HG02870 (cell line): Measurements from ENCODE around the gene LRRC25.

ENCODE experiments used
- ATAC-seq: cut with Tn5 transposase; IDR thresholded peaks from one replicate; pipeline ENCODE4 v1.9.1; 2021; ENCODE audit warnings: mild to moderate bottlenecking, moderate library complexity; ENCODE audit not compliant: unreplicated experiment

The LRRC25 gene

DNA sequence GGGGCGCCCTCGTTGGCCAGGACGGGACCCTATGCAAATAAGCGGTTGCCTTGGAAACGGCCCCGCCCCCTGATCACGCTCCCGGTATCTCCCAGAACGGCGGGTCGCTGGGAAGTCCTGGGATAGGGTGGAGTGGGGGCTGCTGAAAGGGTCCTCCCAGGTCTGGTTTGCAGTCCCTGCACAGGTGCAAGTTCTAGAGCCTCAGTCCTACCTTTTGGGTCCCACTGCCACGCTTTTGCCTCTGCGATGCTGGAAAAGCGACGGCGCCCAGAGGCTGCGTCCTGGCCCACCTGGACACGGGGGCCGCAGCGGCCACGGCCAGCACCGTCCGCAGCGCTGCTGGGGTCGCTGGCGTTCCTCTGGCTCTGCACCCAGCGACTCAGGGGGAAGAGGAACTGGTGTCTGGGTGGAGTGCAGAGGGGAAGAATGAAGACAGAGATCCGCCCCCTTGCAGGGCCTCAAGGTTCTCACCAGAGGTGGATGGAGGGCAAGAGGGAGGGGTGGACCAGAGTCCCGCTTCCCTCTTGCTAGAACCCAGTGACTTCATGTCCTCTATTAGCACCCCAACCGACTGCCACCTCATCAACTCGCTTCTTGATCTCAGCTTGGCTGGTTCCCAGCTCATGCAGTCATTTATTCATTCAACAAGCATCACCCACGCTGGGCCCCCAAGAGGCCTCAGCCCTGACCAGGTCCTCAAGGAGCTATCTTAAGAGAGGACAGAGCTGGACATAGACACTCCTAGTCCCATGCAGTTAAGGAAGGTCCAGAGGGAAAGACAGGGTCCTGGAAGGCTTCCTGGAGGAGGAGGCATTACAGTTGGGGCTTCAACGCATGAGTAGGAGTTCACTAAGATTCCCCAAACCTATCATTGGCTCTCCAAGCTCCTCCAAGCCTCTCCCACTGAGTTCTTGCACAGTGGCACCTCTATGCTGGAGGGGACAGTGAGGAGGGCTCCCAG, at the start of gene LRRC25:
Gene LRRC25, minus strand, starts transcription at position 381 of the 961 bp plus-strand sequence. CDS start 659 bp downstream, outside the sequence.
- ATAC-seq: no peak

DNA sequence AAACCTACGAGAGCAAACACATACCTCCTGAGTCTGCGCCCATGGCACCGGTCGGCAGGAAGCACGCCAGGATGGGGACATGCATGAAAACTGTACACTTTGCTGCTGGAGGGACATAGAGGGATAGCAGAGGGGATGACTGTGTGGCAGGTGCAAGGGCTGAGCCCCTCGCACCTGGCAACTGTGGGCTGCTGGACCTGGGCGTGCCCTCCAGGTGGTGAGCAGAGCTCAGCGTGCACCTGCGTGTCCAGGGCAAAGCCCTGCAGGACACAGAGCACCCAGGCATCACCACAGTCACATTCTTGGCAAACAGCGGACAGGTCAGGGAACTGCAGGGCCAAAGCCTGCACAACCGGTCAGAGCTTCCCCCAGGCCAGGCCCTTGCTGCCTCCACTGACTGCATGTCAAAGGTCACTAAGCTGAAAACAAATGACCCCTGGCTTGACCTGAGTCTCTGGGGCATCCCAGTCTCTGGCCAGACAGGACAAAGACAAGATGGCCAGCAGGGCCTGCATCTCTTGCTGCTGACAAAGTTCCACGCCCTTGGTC, 49.5 kb upstream of the LRRC25 start:
- no peak for ATAC-seq

DNA sequence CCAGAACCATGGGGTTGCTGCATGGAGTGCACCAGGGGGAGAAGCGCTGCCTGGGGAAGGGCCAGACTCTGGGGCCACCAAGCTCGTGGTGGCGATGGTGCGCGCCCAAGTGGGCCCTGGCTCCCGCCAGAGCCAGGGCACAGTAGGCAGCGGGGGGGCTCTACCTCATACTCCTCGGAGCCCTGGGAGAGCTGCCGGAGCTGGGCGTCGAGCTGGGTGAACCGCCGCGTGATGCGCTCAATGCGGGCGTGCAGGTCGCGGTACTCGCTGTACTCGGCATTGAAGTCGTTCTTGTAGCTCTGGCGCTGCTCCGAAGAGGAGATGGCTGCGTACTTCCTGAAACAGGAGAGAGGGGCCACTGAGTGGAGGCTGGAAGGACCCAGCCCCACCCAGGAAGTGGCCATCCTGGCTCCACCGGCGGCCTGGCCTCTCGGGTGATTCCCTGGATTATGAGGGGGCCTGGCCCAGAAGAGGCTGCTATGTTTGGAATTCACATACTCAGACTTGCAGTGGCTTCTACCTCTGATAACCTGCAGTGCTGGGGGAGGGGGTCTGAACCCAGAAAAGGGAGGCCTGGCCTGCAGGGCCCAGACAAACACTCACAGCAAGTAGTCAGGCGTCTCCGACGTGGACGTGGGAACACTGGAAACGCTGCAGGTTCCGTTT, 48.9 kb upstream of the LRRC25 start:
- ATAC-seq: no peak

DNA sequence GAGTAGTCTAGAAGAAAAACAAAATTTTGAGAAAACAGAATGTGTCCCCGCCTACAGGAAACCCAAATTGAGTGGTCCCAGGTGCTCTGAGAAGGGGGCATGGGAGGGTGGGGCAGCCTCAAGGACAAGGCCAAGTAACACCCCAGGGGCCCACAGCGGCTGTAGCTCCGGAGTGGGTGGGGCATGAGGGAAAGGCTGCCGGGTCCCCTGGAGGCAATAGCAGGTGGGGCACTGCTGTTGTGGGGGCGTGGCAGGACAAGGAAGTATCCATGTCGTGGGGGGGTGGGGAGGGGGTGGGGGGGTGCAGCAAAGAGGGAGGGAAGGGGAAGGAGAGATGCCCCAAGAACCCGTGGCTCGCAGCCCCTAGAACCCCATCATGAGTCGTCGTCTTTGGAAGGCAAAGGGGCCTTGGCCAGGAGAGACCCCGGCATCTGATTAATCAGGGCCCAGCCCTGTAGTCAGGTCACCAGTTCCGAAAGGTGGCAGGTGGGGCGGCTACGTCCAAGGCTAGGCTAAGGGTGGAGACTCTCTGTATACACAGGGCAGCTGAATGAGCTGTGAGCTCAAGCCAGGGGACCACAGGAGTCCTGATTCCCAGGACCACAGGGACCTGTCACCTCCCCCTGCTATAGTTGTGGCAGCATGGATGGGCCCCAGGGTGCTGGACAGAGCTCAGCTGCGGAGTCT, 48.0 kb upstream of the LRRC25 start:
- ATAC-seq: no peak

DNA sequence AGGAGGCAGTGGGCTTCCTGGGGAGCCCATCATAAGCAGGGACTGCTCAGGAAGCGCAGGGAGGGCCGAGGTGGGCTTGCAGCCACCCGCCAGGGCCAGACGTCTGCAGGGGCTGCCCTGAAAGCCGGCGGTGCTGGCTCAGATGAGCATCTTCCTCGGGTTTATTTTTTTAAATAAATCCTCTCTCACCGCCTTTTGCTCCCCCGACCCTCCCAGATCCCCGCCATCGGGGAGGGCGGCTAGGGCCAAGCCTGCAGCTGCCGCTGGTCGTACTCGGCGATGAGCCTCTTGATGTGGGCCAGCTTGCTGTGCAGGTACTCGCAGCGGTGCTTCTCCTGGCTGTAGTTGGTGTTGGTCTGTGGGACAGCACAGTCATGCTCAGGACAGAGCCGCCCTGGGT, 47.1 kb upstream of the LRRC25 start:
- ATAC-seq: no peak

DNA sequence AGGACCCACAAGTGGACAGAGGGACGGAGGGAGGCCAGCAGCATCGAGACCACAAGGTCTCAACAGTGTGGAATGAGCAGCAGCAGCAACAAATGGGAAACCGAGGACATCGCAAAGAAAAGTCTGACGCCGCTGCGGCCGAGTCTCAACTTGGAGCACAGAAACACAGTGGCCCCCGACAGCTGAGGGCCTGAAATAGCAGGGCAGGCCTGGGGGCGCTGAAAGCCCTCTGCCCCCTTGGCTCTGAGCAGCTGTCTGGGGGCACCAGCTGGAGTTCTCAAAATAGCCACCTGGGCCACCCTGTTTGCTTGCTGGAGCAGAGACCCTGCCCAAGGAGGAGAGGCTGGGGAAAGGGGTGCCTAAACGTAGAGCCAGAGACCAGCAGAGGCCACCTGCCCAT, 46.4 kb upstream of the LRRC25 start:
- ATAC-seq: no peak

DNA sequence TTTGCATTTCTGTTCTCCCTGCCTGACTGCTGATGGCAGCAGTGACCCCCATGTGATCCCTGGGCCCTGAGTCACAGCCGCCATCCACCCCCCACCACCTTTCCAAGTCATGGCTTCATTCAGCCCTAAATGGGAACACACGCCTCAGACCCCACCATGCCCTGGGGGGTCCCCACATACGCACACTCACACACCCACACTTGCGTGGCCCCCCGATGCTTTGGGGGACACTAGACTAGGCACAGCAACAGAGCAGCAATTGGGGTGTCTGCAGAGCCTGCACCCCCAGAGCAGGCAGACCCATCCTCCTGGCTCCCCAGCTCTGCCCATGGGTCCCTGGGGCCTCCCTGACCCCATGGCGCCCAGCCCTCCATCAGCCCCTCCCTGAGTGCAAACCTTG, 46.0 kb upstream of the LRRC25 start:
- no peak for ATAC-seq

DNA sequence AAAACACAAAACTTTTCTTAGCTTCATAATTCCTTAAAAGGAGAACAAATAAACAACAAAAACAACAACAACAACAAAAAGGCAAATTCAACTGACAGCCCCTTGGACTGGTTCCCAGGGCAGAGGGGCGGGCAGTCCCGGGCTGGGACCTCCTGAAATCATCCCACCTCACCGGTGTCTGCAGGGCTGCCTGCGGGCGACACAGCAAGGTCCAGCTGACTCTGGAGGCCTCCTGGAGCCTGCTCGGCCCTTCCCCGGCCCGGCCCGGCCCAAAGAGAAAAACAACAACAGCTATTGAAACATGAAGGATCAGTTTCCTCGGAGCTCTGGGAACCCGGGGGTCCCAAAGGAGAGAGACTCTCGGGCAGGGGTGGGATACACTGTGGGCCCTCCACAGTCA, 45.5 kb upstream of the LRRC25 start:
- ATAC-seq: no peak

DNA sequence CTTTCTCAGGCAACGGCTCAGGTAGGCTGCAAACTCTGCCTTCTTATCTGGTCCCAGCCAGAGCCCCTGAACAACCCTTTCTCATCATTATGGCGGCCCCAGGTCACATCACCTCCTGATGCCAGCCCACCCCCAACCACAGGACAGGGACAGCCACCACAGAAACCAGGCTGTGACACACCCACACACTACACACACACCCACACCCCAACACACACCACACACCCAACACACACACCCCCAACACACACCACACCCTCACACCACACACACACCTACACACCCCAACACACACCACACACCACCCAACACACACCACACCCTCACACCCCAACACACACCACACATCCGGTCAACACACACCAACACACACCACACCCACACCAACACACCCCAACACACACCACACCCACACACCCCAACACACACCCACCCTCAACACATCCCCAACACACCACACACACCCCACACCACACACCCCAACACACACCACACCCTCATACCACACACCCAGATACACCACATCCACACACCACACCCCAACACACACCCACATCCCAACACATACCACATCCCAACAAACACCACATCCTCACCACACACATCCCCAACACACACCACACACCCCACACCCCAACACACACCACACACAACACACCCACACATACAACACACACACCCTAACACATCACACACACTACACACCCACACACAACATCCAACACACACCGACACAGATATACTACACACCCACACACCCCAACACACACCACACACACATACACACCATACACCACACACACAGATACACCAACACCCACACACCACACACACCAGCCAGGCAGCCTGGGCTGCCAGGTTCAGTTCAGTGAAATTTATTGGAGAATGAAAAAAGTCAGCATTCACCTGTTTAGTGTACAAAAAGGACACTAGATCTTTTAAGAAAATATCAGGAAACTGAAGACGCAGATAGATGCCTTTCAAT, 44.7 kb upstream of the LRRC25 start:
- ATAC-seq: no peak

DNA sequence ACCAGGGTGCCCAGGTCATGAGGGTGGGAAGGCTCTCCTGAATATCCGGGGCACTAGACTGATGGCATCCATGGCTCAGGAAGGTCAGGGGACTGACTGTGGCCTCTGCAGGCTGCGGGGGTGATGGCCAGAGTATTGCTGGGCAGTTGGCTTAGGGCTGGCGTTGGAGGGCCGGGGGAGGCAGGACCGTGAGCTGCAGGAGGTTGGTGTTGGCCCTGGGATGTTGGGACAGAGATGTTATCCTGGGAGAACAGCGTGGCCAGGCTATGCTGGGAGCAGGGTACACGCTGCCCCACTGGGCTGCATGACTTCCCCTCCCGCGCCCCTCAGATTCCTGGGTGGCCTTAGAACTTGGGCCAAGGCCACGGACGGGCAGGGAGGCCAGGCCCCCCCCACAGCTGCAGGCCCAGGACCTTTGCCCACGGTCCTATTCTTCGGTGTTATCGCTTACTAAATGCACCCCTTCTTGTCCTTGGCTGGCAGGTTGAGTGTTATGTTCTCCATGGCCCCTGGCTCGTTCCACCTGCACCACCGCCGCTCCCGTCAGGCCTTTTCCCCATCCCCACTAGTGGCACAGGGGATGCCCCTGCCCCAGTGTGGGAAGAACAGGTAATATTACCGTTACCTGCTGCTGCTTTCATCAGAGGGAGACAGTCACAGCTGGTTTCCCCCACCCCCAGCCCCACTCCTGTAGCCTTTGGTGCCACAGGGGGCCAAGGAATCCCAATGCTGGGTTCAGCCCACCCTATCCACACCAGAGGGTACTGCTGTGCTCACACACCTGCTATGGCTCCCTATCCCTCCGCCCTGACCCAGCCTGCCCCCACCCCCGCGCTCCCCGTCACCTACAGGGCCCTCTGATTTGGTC, 43.7 kb upstream of the LRRC25 start:
- ATAC-seq: no peak

DNA sequence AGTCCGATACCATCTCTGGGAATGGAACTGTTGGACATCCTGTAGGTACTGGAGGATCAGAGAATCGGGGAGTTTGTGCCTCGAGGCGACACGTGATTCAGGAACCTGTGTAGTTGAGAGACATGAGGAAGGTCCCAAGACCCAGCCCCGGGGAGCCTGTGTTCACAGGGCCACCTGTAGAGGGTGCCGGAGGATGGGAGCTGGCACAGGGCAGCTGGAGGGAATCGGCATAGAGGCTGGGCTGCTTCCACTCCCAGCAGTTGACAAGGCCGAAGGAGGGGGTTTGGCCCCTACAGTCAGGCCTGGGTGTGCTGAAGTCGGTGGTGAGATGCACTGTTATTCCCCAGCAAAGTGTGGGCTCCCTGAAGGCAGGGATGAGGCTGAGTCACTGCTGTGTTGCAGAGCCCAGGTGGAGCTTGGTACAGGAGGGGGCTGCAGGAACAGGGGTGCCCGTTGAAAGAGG, 43.0 kb upstream of the LRRC25 start:
- no peak for ATAC-seq

DNA sequence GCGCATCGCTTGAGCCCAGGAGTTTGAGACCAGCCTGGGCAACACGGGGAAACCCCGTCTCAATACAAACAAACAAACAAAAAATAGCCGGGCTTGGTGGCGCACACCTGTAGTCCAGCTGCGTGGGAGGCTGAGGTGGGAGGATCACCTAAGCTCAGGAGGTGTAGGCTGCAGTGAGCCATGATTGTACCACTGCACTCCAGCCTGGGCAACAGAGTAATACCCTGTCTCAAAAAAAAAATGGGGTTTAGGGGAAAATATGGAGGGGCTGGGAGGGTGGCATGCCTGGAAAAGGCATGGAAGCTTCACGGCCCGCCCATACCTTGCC, 42.5 kb upstream of the LRRC25 start:
- no peak for ATAC-seq

DNA sequence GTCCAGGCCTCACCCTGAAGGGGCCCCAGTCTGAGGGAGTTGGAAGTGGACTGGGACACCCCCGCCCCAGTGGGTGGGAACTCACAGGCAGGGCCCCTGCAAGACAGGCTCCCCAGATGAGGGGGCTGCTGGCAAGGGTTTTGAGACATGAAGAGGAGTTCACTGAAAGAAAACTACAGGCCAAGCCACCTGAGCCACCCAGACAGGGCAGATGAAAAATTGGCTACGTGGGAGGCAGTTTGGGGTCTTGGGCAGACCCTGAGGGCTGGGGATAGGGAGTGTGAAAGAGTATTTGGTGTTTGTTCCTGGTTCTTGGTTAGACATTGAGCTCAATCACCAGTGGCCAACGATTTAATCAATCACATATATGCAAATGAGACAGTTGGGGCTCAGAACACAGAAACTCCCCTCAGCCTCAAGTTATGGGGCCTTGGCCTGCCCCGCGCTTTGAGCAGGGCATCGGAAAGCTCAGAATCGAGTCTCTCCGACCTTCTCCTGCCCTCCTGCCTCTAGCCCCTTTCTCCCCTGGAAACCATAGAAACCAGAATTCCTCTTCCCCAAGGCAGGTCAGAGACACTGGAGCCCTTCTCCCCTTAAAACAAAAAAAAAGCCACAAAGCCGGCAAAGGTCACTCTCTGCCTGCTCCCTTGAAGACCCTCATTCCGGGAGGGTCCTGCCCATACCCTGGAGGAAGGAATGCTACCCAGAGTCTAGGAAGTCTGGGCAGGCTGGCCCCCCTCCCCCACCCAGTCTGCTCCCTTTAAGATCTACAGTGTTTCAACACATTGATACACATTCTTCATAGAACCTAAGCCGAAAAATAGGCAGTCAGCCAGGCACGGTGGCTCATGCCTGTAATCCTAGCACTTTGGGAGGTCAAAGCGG, 41.8 kb upstream of the LRRC25 start:
- ATAC-seq: no peak

DNA sequence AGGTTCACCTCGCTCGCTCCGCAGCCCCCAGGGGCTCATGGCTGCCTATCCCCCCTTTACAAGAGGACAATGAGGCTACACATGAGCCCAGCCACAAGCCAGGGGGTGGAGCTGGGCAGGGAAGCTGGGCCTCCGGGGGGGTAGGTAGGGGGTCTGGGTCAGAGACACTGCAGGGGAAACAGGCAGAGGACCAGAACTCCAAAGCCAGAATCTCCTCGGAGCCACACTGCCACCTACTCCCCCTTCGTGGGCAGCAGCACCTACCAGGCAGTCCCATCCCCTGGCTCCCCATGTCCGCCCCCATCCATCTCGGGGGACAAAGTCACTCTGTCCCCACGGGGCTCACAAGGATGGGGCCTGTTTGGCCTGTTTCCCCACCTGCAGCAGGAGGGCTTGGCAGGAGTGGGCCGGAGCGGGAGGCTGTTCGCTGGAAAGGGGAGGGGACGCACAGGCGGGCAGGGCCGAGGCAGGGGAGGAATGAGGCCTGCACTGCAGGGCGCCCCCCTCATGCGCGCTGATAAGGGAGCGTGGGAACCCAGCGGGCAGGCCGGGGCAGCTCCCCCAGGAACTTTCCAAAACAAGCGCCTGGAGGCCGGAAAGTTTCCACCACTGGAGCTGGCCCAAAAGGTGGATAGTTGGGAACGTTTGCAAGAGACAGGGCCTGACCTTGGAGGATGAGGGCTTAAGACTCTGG, 41.1 kb upstream of the LRRC25 start:
- ATAC-seq: no peak

DNA sequence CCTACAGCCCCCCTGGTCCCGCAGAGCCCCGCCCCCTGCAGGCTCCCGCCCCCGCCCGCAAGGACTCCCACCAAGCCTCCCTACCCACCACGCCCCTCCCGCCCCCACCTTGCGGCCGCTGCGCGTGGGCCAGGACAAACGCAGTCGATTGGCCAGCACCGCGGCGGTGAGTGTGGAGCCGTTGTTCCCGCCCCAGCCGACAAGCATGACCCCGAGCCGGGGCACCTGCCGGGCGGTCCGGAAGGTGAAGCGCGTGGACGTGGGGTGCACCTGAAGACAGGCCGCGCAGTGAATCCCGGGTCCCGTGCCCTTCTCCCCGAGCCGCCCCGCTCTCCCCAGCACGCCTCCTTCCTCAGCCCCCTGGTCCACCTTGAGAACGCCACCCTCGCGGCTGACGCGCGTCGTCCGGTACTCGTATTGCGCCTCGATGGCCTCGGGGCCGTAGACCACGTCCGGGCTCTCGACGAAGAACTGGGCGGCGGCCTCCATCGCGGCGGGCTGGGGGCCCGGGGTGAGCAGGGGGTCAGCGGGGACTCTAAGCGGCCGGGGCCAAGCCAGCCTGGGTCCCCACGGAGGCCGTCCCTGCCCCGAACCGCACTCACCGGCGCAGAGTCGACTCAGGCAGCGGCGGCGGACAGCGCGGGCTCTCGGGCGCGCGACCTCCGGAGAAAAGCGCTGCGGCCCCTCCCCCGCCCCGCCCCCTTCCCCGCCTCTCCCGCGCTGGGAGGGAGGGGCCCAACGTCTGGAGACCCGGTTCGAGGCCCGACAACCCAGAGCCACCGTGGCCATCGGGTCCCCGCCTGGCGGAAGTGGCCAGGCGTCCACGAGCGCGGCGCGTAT, 40.3 kb upstream of the LRRC25 start, which contains the start of gene ISYNA1:
Gene ISYNA1, minus strand, starts transcription at position 643 of the 840 bp plus-strand sequence. Its CDS starts 154 bp downstream, at position 489.
- no peak for ATAC-seq

DNA sequence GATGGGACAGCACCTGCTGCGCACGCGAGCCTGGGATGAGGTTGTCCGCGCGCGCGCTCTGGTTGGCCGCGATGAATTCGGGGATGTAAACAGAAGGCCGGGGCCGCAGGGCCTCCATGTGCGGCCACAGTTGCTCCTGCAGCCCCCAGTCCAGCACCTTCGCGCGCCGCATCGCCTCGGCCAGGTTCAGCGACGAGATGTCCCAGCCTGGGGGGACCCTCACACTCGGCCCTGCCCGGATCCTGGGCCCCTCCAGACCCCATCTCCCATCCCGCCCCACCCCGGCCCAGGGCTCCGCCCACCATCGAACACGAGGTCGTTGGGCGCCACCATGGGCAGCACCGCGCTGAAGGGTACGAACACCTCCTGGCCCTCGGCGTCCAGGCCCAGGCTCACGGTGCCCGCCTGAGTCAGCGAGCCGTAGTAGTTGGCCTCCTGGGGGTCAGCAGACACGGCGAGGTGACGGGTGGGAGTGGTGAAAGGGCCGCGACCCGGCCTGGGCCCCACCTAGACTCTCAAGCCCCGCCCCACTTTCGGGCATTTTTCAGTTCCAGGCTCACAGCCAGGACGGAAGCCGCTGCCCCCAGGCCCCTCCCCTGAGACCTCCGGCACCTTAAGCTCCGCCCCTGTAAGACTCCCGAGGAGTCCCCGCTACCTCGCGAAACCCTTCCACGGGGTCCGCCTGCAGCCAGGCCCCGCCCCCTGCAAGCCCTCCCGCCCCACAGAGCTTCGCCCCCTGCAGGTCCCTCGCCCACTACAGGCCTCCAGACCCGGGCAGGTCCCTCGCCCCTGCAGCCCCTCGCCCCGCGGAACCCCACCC, 39.5 kb upstream of the LRRC25 start:
- peak; percentile 48 for ATAC-seq
